ENCODE measurements around the gene MX2. TPM values are rescaled to one million over a fixed set of nuclear protein-coding genes. Genes with fewer than 3 reads are reported as not detected.

The MX2 gene
- total RNA-seq, 1 donor from 2014 or later, result 66.3 TPM

Other genes starting within 250 kb of the MX2 start
- 1.2 and 1.9 TPM in 2 replicates for gene BACE2, start 193.9 kb upstream of the MX2 start, total RNA-seq
- not detected in 2 replicates for gene FAM3B, start 45.2 kb upstream of the MX2 start, total RNA-seq
- gene MX1, start 64.2 kb downstream of the MX2 start, total RNA-seq, result 368 and 375 TPM in 2 replicates
- gene TMPRSS2, start 146.1 kb downstream of the MX2 start, total RNA-seq, result 0.07 TPM in 1 of 2 replicates, not detected in the other

Data from T-helper 1 cell treated with Interleukin-12 subunit alpha and Interleukin-12 subunit beta and Interleukin-4 antibody, amounts not matched to agents 30 ng/mL and 1 ng/mL, for 36 hours (primary cell).